Measurements from ENCODE around the gene UBA5.
A peak's percentile ranks its signal among the peaks of the same experiment; 100 is the strongest.

Gene UBA5

DNA sequence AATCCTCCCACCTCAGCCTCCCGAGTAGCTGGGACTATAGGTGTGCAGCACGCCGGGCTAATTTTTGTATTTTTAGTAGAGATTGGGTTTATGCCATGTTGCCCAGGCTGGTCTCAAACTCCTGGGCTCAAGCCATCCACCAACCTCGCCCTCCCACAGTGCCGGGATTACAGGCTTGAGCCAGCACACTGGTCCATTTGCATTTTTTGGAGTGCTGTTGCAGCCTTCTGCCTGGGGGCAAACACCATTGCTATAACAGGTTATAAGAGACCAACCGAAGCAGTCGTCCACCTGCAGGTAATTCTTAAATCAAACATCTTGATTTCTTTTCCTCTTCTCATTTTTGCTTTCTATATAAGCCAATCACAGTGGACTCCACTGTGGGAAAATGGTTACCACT is 35.3 kb upstream of the UBA5 start:
- TF ChIP-seq, protein P1, sequence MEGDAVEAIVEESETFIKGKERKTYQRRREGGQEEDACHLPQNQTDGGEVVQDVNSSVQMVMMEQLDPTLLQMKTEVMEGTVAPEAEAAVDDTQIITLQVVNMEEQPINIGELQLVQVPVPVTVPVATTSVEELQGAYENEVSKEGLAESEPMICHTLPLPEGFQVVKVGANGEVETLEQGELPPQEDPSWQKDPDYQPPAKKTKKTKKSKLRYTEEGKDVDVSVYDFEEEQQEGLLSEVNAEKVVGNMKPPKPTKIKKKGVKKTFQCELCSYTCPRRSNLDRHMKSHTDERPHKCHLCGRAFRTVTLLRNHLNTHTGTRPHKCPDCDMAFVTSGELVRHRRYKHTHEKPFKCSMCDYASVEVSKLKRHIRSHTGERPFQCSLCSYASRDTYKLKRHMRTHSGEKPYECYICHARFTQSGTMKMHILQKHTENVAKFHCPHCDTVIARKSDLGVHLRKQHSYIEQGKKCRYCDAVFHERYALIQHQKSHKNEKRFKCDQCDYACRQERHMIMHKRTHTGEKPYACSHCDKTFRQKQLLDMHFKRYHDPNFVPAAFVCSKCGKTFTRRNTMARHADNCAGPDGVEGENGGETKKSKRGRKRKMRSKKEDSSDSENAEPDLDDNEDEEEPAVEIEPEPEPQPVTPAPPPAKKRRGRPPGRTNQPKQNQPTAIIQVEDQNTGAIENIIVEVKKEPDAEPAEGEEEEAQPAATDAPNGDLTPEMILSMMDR (conservative IDR thresholded peaks at IDR 0.05; ENCODE audit: low read depth, low read length), result no peak
- no peak for DNase-seq (ENCODE audit: low read depth)
- no peak overlapping the region for H3K4me3 ChIP-seq (ENCODE audit: low read length)

DNA sequence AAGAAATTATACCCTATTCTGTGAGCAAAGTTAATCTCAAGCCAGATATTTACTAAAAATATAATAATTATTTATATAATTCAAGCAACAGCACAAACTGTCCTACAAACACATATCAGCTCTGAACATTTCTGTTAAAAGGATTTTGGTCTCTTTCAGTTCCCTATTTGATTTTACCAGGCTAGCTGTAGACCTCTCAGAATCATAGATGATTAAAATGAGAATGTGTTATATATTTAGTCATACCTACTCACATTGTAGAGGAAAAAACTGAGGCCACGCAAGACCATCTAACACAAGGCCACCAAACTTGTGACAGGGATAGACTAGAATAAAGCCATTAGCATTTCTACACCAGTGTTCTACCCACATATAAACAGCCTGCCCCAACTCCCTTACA is 34.5 kb upstream of the UBA5 start:
- no peak overlapping the region for H3K4me3 ChIP-seq (ENCODE audit: low read length)
- no peak for DNase-seq (ENCODE audit: low read depth)
- TF ChIP-seq, protein P1 (conservative IDR thresholded peaks at IDR 0.05; ENCODE audit: low read depth, low read length), result no peak

DNA sequence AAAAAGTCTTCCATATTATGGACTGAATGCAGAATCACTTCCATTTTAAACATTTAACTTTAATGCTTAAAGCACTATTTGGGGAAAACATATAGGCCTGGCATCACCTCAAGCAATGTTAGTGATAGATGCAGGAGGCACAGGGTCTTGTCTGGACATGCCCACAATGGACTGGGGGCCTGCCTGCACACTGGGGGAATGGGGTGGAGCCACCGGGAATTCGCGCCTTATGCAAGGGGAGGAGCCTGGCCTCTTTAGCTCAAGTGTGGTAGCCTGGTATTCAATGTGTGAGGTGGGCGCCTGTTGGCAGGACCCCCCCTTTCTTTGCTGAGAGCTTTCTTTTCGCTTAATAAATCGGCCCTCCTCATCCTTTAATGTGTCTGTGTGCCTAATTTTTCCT is 33.2 kb upstream of the UBA5 start:
- H3K4me3 ChIP-seq (ENCODE audit: low read length), result no peak overlapping the region
- TF ChIP-seq, protein P1 (conservative IDR thresholded peaks at IDR 0.05; ENCODE audit: low read depth, low read length), result no peak
- no peak for DNase-seq (ENCODE audit: low read depth)

DNA sequence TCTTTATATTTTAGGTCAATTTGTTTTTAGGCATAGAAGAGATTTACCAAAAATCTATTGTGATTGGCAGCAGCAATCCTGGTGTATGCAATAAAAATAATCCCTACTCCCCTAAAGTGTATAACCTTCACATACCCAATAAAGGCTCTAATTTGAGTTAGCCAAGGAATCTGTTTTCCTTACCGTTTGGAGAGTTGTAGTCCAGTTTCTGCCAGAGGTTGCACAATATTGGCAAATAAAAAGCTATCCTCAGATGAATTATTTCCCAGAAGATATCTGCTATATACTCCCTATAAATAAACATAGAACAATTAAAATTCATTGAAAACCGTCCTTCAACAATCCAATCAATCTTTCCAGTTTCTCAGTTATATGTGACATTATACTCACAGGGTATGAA is 32.0 kb upstream of the UBA5 start:
- TF ChIP-seq, protein P1 (conservative IDR thresholded peaks at IDR 0.05; ENCODE audit: low read depth, low read length), result no peak
- DNase-seq (ENCODE audit: low read depth), result no peak
- no peak overlapping the region for H3K4me3 ChIP-seq (ENCODE audit: low read length)

DNA sequence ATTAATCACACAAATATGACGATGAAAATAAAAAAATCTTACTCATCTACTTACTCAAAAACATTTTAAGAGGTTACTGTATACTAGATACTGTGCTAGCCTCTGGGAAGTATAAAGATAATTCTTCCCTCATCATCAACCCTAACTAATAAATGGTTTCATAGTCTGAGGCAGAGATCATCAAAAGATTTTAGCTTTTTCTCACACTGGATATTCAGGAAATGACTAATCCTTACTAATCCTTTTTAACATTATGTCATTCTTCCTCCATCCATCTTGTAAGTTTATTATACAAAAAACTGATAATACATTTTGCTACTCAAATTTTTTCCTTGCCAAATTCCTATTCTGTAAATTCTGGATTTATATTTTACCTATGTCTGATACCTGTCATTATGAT is 30.2 kb upstream of the UBA5 start:
- no peak for DNase-seq (ENCODE audit: low read depth)
- TF ChIP-seq, protein P1 (conservative IDR thresholded peaks at IDR 0.05; ENCODE audit: low read depth, low read length), result no peak
- H3K4me3 ChIP-seq (ENCODE audit: low read length), result no peak overlapping the region

DNA sequence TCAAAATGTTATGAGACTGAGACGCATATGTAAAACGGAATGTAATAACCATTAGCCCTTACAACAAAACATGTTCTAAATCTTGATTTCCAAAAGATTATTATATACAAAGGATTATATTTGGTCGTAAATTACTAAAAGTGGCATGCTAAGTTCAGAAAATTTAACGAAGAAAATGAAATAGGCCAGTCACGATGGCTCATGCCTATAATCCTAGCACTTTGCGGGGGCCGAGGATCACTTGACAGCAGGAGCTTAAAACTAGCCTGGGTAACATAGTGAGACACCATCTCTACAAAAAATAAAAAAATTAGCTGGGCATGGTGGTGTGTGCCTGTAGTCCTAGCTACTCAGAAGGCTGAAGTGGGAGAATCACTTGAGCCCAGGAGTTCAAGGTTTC is 29.5 kb upstream of the UBA5 start:
- peak; percentile 58 for DNase-seq (ENCODE audit: low read depth)
- TF ChIP-seq, protein P1 (conservative IDR thresholded peaks at IDR 0.05; ENCODE audit: low read depth, low read length), result no peak
- no peak overlapping the region for H3K4me3 ChIP-seq (ENCODE audit: low read length)

DNA sequence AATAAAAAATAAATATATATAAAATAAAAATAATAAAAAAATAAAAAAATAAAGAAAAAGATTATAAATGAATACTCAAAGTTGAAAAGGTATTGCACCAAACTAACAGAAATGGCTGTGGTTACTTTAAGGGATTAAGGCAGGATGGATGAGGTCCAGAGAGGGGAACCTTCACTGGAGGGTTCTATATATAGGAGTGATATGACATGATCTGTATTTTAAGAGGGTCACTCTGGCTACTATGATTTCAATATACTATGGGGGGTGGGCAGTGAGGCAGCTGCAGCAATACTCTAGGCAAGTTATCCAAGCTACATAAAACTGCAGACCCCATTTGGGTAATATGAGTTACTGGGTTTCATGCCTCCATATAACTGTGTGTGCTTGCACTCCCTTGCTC is 25.1 kb upstream of the UBA5 start:
- DNase-seq (ENCODE audit: low read depth), result no peak
- no peak overlapping the region for H3K4me3 ChIP-seq (ENCODE audit: low read length)
- TF ChIP-seq, protein P1 (conservative IDR thresholded peaks at IDR 0.05; ENCODE audit: low read depth, low read length), result no peak

Measured in retinal pigment epithelial cell (primary cell).